GM18507 (cell line): ENCODE measurements around the gene ITPR2.
"Not testable (repeated sequence)": the region's sequence is repeated elsewhere in the genome, so short reads cannot be mapped to it uniquely, and the experiment has no call there.

Experiments used
- DNase-seq: peaks from one replicate; pipeline ENCODE4 v3.0.0; 2011; ENCODE audit warnings: low read depth; ENCODE audit not compliant: insufficient read length; ENCODE audit errors: extremely low spot score
- FAIRE-seq: peaks from 2 replicates; lab custom pipeline; 2011; peaks lifted over from hg19 to GRCh38; lab: Jason Lieb, UNC

The ITPR2 gene

DNA sequence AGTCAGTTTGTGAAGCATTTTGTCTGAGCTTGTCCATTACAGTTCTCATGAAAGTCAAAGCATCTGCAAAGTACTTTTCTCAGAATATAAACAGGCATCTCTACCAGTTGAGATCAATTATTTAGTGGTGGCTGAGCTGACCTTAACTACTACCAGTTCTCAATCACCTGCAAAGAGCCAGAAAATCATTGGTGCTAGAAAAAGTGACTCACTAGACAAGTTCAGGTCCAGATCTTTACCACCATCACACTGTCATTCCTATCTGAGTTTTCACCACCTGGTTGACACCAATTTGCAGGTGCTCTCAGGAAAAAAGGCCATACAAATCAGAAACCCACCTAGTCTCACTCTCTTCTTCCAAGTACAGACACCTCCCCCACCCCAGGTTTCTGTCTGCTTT lies 33.3 kb downstream of the ITPR2 start:
- FAIRE-seq (peak; percentile 26), DNase-seq (no peak)

DNA sequence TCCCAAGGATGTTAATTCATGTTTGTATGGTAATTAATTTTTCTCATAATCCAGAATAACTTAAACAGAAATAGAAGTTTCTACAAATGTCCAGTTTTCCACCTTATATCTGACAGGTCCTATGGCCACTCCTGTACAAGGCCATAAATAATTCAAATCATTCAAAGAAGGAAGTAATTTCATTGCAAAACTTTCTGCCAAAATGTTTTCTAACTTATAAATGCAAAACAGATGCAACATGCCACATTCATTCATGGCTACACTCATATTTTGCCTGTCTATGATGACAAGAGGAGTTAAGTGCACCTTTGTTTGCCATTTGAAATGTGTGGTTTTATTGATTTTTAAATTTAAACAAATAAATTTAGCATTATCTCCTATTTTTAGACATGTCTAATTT lies 34.4 kb downstream of the ITPR2 start:
- DNase-seq (no peak), FAIRE-seq (no peak)

DNA sequence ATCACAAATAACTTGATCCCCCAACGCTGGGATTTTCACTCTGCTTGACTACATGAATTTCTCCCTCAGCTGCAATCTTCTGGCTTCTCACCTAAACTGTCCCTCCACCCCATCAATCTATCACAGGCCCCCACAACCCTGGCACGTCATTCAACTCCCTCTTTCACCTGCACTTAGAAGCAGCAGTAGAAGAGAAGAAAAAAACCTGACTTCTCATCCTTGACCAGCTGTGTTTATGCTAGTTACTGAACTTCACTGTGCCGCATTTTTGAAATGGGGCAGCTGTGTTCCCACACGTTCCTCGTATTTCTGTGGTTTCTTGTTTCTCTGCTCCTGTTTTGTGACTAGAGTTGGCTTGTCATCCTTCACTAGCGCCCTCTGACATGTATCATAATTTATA lies 35.0 kb downstream of the ITPR2 start:
- peak; percentile 31 for FAIRE-seq
- DNase-seq = no peak

DNA sequence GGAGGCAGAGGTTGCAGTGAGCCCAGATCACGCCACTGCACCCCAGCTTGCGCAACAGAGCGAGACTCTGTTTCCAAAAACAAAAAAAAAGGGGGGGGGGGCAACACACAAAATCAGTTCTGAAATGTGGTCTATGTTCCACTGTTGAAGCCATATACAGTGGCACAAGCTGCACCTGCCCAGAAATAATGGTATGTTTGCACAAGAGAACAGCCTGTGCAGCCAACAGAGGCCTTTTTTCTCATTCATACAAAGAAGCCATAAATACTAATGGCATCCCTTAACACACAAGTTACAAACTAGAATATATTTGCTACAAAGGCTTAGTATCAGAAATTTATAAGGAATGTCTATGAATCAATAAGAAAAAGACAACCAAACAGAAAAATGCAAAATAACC lies 37.1 kb downstream of the ITPR2 start:
- DNase-seq (no peak), FAIRE-seq (no peak)

DNA sequence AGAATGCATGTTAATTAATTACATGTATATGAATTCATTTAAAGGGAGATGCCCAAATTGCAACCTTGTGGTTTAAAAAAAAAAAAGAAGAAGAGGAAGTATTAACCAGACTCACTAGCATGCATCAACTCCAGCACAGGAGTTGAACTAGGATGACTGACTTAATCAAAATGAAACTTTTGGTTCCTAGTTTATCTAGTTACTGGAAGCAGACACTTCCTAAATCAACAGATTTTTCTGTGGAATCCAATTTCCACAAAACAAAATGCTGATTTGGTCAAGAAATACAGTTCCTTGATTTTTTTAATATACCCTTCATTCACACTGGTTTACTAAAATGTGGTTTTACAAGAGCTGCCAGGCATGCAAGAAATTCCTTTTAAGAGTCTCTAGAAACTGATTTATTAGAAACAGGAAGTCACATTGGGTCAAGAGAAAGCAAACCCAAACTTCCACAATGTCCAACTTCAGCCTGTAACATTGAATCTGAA lies 41.6 kb downstream of the ITPR2 start:
- DNase-seq = no peak
- FAIRE-seq = peak; percentile 85

DNA sequence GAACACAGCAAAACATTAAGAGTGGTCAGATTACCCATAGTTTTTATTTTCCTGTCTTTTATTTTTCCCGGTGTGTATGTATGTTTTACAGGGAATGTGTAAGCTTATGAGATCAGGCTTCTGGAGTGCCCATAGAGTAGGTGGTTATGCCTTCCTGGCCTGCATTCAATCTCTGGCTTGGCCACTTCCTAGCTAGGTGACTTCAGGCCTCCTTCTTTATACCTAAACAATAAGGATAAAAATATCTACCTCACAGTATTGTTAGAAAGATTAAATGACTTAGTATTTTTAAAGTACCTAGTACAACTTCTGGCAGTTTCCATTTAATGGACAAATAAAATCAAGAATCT lies 42.4 kb downstream of the ITPR2 start:
- no peak for DNase-seq
- no peak for FAIRE-seq

DNA sequence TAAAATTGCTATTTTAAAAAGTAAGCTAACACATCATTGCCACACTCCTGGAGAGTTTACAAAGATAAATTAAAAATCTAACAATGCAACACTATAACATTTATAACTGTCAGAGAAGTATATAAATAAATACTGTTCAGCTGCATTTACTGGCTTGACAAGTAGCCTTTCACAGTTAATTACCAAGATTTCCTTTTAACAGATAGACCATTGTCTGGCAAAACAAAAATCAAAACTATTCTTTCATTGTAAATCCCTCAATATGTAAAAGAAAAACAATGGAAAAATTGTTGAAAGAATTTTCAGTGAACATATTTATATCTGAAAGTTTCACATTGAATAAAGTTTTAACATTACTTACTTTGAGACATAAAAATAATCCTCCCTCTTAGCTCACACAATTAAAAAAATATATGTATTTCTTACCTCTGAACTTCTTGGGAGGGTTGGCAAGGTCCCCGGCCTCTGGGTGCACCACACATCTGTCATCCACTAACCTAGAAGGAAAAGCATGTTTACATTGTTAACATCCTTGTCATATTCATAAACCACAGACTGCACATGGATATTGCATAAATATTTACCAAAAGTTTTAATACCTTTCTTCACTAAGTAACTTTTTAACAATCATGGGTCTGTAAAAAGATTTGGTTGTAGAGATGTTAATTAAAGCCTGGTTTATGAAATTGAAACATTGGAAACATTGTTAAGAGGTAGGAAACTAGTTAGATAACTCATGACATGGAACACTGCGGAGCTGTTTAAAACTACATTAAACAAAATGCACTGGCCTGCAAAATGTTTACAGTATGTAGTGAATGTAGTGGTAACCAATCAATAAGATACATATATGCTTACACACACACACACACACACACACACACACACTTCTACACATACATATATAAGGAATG lies 43.0 kb downstream of the ITPR2 start:
- FAIRE-seq = peak; percentile 39
- DNase-seq = no peak

DNA sequence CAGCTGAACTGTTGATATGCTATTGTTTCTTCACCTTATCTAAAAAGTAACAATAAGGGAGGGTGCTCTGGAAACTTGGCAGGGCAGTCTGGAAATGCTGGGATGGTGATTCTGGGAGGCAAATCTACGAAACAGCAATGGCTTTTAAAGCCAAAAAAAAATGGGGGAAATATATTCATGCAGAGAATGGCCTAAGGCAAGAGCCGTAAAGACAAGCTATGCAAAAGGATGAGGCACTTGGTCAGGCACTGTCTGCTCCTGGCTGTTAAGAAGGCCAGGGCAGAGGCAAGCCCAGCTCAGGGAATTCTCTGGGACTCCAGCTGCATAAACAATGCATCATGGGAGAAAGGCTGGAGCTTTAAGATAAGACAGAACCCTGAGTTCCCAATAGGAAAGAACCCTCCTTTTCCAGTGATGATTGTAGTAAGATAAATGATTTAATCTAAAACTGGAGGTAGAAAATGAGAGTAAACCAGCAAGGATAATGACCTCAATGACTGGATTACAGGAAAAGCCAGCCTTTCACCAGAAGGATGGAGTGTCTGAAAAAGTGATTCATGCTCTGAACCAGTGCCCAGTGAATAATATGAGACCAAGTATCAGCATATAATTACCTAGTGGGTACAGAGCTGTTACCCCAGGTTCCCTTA lies 46.0 kb downstream of the ITPR2 start:
- FAIRE-seq (no peak), DNase-seq (no peak)

DNA sequence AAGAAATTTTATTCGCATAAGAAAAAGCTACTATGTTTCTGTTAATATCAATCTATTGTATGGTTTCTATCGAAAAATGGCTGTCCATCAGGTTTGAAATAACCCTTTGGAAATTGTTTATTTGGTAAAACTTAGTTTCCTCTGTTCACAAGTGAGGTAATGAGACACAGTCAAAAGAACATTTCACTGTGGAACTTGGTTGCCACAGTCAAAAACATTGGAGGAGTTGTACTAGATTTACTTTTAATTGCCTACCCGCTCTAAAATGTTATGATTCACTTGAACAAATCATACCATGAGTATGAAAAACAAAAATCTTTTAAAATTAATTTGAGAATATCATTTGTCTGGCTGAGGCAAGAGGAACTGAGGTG lies 46.5 kb downstream of the ITPR2 start:
- DNase-seq (no peak), FAIRE-seq (no peak)

DNA sequence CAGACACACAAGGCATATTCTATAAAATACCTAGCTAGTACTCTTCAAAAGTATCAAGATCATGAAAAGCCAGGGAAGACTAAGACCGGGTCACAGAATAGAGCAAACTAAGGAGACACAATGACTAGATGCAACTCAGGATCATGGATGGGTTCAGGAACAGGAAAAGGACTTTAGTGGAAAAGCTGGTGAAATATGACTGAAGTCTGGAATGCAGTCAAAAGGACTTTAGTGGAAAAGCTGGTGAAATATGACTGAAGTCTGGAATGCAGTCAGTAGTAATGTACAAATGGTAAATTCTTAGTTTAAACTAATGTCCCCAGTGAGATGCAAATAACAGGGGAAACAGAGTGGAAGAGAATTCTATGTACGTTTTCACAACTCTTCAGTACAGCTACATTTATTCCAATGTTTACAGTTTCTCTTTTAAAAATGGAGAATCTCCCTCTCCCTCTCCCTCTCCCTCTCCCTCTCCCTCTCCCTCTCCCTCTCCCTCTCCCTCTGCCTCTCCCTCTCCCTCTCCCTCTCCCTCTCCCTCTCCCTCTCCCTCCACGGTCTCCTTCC lies 49.1 kb downstream of the ITPR2 start:
- DNase-seq, FAIRE-seq: not testable (repeated sequence)

DNA sequence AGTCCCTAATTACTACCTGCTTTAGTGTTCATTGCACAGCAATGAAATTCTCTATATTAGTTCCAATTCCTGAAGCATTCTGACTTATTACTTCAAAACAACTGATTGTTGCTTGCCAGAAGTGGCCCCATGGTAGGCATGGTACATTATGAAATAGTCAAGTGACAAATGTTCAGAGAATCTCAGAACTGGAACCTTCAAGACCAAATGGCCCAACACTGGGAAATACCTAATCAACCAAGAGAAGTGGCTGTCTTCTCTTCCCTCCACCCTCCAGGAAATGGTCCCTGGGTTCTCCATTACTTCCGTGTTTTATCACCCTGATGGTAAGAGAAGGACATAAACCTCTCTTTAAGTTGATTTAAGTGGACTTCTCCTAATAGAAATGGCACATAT lies 49.9 kb downstream of the ITPR2 start:
- DNase-seq = no peak
- no peak for FAIRE-seq

DNA sequence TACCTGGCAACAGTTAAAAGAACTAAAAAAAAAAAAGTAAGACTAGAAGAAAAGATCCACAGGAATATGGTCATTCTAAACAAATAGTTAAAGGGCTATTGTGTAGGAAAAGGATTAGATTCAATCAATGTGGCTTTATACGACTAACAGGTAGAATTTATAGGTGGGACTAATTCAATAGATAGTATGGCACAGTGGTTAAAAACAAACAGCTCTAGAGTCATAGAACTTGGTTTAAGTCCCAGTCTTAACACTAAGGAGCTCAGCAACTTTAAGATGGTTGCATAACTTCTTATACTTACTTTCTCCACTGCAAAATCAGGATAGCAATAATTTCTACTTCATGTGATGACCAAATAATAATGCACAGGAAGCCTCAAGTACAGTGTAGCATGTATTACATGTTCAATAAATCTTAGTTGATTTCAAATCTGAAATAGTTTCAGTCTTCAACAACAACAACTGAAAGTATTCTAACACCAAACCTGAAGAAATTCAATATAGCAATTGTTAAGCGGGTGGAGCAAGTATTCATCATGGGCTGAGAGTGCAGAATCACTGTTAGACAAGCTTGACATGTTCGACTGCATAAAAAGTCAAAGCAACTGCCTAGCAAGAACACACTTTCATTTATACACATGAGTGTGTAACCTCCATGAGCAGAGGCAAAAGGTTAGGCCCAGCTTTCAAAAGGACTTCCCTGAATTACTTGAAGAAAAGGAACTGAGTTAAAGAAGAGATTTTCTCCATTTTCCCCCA lies 50.4 kb downstream of the ITPR2 start:
- DNase-seq (no peak), FAIRE-seq (no peak)

DNA sequence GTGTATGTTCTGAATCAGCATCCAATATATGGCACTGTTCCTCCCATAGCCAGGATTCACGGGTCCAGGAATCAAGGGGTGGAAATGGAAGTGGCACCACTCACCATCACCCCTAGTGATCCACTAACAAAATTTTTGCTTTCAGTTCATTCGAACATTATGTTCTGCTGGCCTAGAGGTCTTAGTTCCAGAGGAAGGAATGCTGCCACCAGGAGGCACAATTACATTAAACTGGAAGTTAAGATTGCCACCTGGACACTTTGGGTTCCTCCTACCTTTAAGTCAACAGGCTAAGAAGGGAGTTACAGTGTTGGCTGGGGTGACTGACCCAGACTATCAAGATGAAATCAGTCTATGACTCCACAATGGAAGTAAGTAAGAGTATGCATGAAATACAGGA lies 52.3 kb downstream of the ITPR2 start:
- FAIRE-seq, DNase-seq: not testable (repeated sequence)

DNA sequence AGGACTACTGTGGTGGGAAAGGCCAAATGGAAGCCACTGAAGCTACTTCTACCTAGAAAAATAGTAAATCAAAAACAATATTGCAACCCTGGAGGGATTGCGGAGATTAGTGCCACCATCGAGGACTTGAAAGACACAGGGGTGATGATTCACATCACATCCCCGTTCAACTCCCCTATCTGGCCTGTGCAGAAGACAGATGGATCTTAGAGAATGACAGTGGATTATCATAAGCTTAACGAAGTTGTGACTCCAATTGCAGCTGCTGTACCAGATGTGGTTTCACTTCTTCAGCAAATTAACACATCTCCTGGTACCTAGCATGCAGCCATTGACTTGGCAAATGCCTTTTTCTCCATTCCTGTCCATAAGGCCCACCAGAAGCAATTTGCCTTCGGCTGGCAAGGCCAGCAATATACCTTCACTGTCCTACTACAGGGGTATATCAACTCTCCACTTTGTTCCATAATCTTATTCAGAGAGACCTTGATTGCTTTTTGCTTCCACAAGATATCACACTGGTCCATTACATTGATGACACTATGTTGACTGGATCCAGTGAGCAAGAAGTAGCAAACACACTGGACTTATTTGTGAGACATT lies 54.7 kb downstream of the ITPR2 start:
- not testable (repeated sequence) for FAIRE-seq, DNase-seq

DNA sequence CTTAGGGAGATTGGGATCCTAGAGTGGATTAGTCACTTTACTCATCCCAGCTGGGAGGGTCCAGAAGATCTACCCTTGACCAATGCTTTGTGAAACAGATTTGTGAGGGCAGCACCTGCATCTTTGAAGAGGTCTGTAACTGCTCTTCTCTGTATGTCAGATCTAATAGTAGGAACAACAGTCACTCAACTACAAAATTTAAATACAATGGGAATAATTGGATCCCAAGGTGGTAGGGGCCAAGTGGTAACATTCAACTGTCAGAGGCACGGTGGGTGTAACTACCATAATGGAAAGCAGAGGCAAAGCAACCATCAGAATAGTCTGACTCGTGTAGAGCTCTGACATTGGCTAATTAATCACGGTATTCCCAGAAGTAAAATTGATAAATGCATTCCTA lies 55.8 kb downstream of the ITPR2 start:
- FAIRE-seq (no peak), DNase-seq (no peak)

DNA sequence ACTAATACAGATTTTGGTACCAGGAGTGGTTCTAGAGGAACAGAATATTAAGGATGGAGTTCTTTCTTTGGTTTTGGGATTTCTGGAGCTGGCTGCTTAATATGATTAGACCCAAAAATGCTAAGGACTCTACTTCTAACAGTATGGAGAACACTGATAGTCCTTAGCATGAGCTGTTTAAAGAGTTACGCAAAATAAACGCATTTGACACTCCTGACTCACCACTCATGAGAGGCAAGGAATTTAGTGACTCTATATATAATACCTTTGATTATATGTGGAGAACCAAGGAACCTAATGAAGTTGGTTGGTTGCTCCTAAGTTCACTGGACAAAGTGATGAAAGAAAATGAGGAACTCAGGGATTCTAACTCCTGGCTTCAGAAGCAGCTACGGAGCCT lies 57.0 kb downstream of the ITPR2 start:
- DNase-seq, FAIRE-seq: not testable (repeated sequence)

DNA sequence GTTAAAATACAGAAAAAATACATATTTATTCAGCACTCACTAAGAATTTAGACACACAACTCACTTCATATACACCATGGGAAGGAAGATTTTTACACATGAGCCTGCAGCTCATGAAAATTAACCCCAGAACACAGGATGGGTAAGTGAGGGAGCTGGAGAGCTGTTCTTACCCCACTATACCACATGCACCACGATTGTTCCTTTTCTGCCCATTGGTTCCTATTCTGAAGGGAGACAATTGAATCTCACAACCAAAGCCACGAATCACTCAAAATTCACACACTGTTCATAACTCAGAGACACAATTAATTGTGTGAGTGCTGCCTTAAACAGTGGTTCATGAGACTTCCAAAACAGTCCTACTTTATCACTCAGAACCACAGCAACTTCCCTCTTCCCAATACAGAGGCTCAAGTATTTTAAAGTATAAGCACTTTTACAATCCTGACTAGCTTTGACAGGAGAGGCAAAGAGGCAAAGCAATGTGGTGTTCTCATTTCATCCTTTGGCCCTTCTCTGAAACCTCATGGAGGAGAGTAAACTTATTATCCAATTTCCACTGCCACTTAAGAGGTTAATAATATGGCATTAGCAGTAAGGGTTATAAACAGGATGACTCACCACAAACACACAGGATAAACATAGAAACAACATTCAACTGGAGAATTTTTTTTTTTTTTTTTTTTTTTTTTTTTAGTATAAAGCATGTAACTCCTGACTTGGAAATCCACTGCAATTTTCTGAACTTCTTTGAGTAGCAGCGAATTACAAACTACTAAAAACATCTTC lies 59.5 kb downstream of the ITPR2 start:
- peak; percentile 46 for FAIRE-seq
- DNase-seq = no peak

DNA sequence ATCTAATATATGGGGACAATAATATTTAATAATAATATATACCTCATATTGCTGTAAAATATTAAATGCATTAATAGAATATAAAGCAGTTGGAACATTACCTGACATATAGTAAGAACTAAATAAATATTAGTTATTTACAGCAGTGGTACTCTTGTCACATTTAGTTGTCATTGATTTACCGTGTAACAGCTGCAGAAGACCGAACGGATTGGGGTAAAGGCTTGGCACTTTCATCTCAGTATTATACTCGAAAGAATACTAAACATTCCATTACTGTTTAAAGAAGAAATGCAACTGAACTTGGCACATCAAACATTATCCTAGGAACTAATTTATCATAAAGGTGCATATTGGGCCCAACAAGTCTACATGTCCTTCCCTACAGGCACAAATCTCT lies 61.1 kb downstream of the ITPR2 start:
- DNase-seq = no peak
- FAIRE-seq = no peak
